ENCODE measurements around the gene NCAN.

- TF ChIP-seq MXI1 (IDR thresholded peaks at IDR 0.05; ENCODE audit: borderline replicate concordance, low read depth, low read length) (no peak), CTCF (conservative IDR thresholded peaks at IDR 0.05; ENCODE audit: low read depth, low read length) (no peak), POLR2A (IDR thresholded peaks at IDR 0.05; ENCODE audit: low read depth, low read length) (no peak), RAD21 (IDR thresholded peaks at IDR 0.05; ENCODE audit: low read length) (no peak), CEBPB (IDR thresholded peaks at IDR 0.05; ENCODE audit: low read depth, low read length) (no peak), NFE2L2 (IDR thresholded peaks at IDR 0.05; ENCODE audit: low read depth, low read length) (no peak), MAFK (IDR thresholded peaks at IDR 0.05; ENCODE audit: low read depth, low read length) (no peak), RCOR1 (IDR thresholded peaks at IDR 0.05; ENCODE audit: insufficient replicate concordance, low read length) (no peak), FOS (IDR thresholded peaks at IDR 0.05; ENCODE audit: low read depth, low read length) (no peak), CHD1 (IDR thresholded peaks at IDR 0.05; ENCODE audit: low read depth, low read length) (no peak), MAZ (IDR thresholded peaks at IDR 0.05; ENCODE audit: borderline replicate concordance, low read depth, low read length) (no peak), USF2 (IDR thresholded peaks at IDR 0.05; ENCODE audit: low read depth, low read length) (no peak)
- TF ChIP-seq, protein P1, sequence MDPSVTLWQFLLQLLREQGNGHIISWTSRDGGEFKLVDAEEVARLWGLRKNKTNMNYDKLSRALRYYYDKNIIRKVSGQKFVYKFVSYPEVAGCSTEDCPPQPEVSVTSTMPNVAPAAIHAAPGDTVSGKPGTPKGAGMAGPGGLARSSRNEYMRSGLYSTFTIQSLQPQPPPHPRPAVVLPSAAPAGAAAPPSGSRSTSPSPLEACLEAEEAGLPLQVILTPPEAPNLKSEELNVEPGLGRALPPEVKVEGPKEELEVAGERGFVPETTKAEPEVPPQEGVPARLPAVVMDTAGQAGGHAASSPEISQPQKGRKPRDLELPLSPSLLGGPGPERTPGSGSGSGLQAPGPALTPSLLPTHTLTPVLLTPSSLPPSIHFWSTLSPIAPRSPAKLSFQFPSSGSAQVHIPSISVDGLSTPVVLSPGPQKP (IDR thresholded peaks at IDR 0.05; ENCODE audit: borderline replicate concordance, low read depth, low read length): no peak
These were observed 14.4 kb downstream of the NCAN start for GRCh38 chr19:19226204-19226603.
